Right lobe of liver (tissue), 6 donors: ENCODE data around the gene PACRG. TPM values are rescaled to one million over a fixed set of nuclear protein-coding genes. Genes with fewer than 3 reads are reported as not detected.

Source experiments
- ATAC-seq, 4 donors: fragments of 200-7000 bp; cut with Tn5 transposase; one replicate each; pipeline ENCODE4 v1.9.1; 2020; ENCODE audit warnings: mild to moderate bottlenecking in 4 of 4, moderate library complexity in 4 of 4
- DNase-seq, 3 donors: peaks; one replicate each; pipeline ENCODE4 v3.0.0-alpha.2; 2020
- H3K27ac ChIP-seq, 3 donors: fragments of 200-600 bp; one replicate each; pipeline ENCODE4 v1.8.0; 2022
- H3K27me3 ChIP-seq, 2 donors: fragments of 200-600 bp; one replicate each; pipeline ENCODE4 v1.8.0; 2022
- H3K36me3 ChIP-seq, 4 donors: fragments of 200-600 bp; sonication (generic) in 1 of 4; one replicate each; pipeline versions ENCODE4 v1.5.1 to v1.8.0; 2017 to 2022; ENCODE audit warnings: control low read depth in 1 of 4
- H3K4me1 ChIP-seq, 4 donors: fragments of 200-600 bp; sonication (generic) in 1 of 4; one replicate each; pipeline versions ENCODE4 v1.5.1 to v1.8.0; 2017 to 2022; ENCODE audit warnings: control low read depth in 1 of 4
- H3K4me3 ChIP-seq, 3 donors: fragments of 200-600 bp; one replicate each; pipeline ENCODE4 v1.8.0; 2022
- H3K9me3 ChIP-seq, 4 donors: fragments of 200-600 bp; sonication (generic) in 1 of 4; one replicate each; pipeline versions ENCODE4 v1.5.1 to v1.8.0; 2017 to 2022; ENCODE audit warnings: control low read depth in 1 of 4
- POLR2A ChIP-seq: fragments of 450-650 bp; IDR thresholded peaks from one replicate; pipeline ENCODE4 v1.6.1; 2017; ENCODE audit warnings: antibody characterized with exemption, mild to moderate bottlenecking
- WGBS: methylation state at CpG from one replicate; pipeline ENCODE4 v1.1.6; 2018; ENCODE audit warnings: low coverage, low lambda C conversion rate; ENCODE audit not compliant: insufficient coverage; ENCODE audit errors: missing lambda C conversion rate; 5-methylcytosine and 5-hydroxymethylcytosine counted together
- intact Hi-C, 2 donors: fragments of 100-400 bp; cut with DNase I; formaldehyde crosslinking; loops; one replicate each; pipeline versions ENCODE4 v1.11.2 to v1.14.1; 2022
- total RNA-seq, 6 experiments: library from RNA; depleted of rRNA in 2 of 6; stranded (reverse); fragments of >200 nt in 2 of 6; fragmentation: NEBNext Ultra II Directional in 3 of 6; extraction: Animal tissue kit (Norgen Biotek cat#: 25700) in 3 of 6; gene quantifications; one replicate each; pipeline versions ENCODE4 v1.1.0 to v1.2.4, GENCODE V29; 2016 to 2023
- TF ChIP-seq, protein P1 (sequence below), 4 donors: fragments of 200-600 bp in 3 of 4; fragments of 450-650 bp in 1 of 4; IDR thresholded peaks; one replicate each; pipeline versions ENCODE4 v1.5.1 to v1.8.0; 2016 to 2022; ENCODE audit warnings: antibody characterized with exemption in 4 of 4, mild to moderate bottlenecking in 2 of 4
- donor health status: DM: no; HTN: yes; CAD: no.
- donor health status: DM: no; HTN: no; CAD: no.
- donor health status: DM: no; HTN: no; CAD: no.
- donor health status: DM: no; HTN: yes; CAD: no.
- donor health status: DM: no; HTN: yes; CAD: no.

PACRG gene
- total RNA-seq, 6 experiments from 2014 or later = 0.25 to 5.3 (median 2.7) TPM

DNA sequence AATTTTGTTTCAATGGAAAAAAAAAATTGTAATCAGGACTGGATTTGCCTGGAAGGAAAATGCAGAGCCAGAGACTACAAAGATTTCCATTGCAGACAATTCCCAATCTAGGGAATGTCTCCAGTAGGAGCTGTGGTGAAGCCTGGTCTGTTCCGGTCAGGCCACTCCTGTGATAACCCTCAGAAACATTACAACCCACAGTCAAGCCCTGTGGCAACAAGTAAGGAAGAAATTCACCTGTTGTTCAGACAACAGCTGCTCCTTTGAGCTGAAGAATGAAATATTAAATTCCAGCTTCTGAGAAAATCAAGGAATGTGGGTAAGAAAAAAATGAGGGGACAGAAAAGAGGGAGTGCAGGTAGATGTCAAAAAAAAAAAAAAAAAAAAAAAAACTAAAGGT, 8.2 kb upstream of the PACRG start:
- ATAC-seq = no peak
- H3K4me3 ChIP-seq = no peak overlapping the region
- no peak overlapping the region for H3K27ac ChIP-seq
- intact Hi-C loops = no loop called here
- no peak for DNase-seq
- no CpG with 5 or more reads among the region's 1 CpG for WGBS
- no peak for TF ChIP-seq POLR2A
- TF ChIP-seq, protein P1, sequence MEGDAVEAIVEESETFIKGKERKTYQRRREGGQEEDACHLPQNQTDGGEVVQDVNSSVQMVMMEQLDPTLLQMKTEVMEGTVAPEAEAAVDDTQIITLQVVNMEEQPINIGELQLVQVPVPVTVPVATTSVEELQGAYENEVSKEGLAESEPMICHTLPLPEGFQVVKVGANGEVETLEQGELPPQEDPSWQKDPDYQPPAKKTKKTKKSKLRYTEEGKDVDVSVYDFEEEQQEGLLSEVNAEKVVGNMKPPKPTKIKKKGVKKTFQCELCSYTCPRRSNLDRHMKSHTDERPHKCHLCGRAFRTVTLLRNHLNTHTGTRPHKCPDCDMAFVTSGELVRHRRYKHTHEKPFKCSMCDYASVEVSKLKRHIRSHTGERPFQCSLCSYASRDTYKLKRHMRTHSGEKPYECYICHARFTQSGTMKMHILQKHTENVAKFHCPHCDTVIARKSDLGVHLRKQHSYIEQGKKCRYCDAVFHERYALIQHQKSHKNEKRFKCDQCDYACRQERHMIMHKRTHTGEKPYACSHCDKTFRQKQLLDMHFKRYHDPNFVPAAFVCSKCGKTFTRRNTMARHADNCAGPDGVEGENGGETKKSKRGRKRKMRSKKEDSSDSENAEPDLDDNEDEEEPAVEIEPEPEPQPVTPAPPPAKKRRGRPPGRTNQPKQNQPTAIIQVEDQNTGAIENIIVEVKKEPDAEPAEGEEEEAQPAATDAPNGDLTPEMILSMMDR (IDR thresholded peaks at IDR 0.05) = no peak
- peaks cover 0 to 11% (median 0%) of the 10 kb centered on the region in 4 donors for H3K4me1 ChIP-seq
- no peaks in the 10 kb centered on the region for H3K9me3 ChIP-seq
- no peaks in the 10 kb centered on the region for H3K36me3 ChIP-seq
- no peaks in the 10 kb centered on the region for H3K27me3 ChIP-seq

DNA sequence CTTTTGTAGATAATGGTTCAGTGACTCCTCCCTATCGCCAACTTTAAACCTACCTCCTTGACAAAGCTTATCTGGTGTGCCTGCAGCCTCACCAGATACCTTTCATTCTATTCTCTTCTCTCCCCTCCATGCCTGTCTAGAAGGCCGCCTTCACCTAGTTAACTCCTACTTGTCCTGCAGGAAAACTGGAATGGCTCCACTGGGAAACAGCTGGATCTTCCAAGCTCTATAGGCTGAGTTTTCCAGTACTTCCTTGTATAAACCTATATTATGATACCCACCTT, 6.4 kb upstream of the PACRG start:
- Histone ChIP-seq H3K4me3 (no peak overlapping the region), H3K9me3 (no peaks in the 10 kb centered on the region), H3K27me3 (no peaks in the 10 kb centered on the region), H3K4me1 (peaks cover 0 to 11% (median 5%) of the 10 kb centered on the region in 4 donors), H3K36me3 (no peaks in the 10 kb centered on the region), H3K27ac (no peak overlapping the region)
- DNase-seq (no peak), ATAC-seq (no peak)
- no peak for TF ChIP-seq POLR2A
- TF ChIP-seq, protein P1 (IDR thresholded peaks at IDR 0.05) = no peak
- intact Hi-C loops = no loop called here
- WGBS = 80% methylated on average over 2 of the region's 2 CpGs

DNA sequence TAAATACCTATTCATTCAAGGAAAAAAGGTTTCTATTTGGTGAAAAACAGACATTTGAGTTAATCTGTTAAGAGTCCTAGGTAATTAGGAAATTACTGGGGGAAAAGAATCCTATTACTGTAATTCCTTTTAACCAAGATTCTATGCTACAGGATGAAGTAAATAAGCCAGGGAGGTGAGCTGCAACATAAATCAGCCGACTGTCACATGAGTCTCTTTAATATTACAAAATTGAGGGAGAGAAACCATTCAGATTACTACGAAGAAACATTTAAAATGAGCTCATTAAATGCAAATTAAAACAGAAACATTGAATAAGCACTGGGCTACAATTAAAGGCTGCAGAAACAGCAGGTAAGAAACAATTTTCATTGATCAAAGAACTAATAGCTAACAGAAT, 5.5 kb upstream of the PACRG start:
- Histone ChIP-seq H3K9me3 (no peaks in the 10 kb centered on the region), H3K4me3 (no peak overlapping the region), H3K4me1 (peaks cover 0 to 11% (median 8%) of the 10 kb centered on the region in 4 donors), H3K27me3 (no peaks in the 10 kb centered on the region), H3K27ac (no peak overlapping the region), H3K36me3 (no peaks in the 10 kb centered on the region)
- ATAC-seq (no peak), DNase-seq (no peak)
- intact Hi-C loops = no loop called here
- no peak for TF ChIP-seq POLR2A
- TF ChIP-seq, protein P1 (IDR thresholded peaks at IDR 0.05) = no peak
- WGBS = 68% methylated on average over 2 of the region's 2 CpGs

DNA sequence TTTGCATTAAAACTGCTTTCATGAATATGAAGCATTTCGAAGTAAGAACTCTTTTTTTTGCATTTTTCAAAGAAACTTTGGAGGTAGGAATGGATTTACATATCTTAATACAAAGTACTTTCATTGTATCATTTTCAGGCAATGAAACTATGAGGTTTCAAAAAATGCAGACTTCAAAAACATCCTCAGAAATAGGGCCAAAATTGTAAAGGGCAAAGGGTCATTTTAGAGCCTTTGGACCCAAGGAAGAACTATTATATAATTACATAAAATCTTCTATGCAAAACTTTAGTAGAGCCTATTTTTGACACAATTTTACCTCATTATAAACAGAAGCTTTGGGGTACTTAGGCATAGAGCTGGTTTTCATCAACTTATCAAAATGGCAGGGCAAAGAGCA, 5.1 kb upstream of the PACRG start:
- no peaks in the 10 kb centered on the region for H3K27me3 ChIP-seq
- no peaks in the 10 kb centered on the region for H3K9me3 ChIP-seq
- no peak for ATAC-seq
- intact Hi-C loops = no loop called here
- H3K27ac ChIP-seq = no peak overlapping the region
- WGBS = 76% methylated on average over 1 of the region's 1 CpG
- no peaks in the 10 kb centered on the region for H3K36me3 ChIP-seq
- DNase-seq = no peak
- no peak overlapping the region for H3K4me3 ChIP-seq
- H3K4me1 ChIP-seq = peaks cover 0 to 11% (median 8%) of the 10 kb centered on the region in 4 donors
- TF ChIP-seq POLR2A = no peak
- TF ChIP-seq, protein P1 (IDR thresholded peaks at IDR 0.05) = no peak

DNA sequence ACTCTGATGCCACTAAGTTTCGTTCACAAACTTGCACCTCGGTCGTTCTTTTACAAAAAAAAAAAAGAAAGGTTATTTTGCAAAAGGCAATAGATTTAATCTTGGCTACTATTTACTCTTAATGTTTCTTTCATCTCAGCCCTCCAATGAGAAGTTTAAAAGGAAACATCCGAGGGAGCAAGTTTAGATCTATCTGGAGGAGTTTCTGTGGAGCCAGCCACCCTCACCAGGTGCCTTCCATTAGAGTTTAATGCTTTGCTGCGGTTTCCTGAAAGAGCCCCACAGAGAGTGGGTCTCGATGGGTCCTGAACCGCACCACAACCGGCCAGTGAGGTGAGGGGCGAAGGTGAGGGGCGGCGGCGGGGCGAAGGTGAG, 840 bp upstream of the PACRG start:
- DNase-seq = no peak

More for the DNA sequence above, 840 bp upstream of the PACRG start:
- peak overlapping the region; percentile 59 to 68 (median 59) for H3K4me3 ChIP-seq
- intact Hi-C loops = no loop called here
- WGBS = 3% methylated on average over 5 of the region's 13 CpGs
- no peaks in the 10 kb centered on the region for H3K9me3 ChIP-seq
- no peaks in the 10 kb centered on the region for H3K27me3 ChIP-seq
- H3K27ac ChIP-seq = peak overlapping the region; percentile 87 to 93 (median 89)
- ATAC-seq = peak; percentile 3 to 28 (median 7)
- no peaks in the 10 kb centered on the region for H3K36me3 ChIP-seq
- TF ChIP-seq POLR2A = no peak
- TF ChIP-seq, protein P1 (IDR thresholded peaks at IDR 0.05) = no peak
- H3K4me1 ChIP-seq = peaks cover 0 to 11% (median 8%) of the 10 kb centered on the region in 4 donors
